Measurements from ENCODE around the gene CACNA2D3. TPM values are rescaled to one million over a fixed set of nuclear protein-coding genes. Genes with fewer than 3 reads are reported as not detected.

CACNA2D3 gene
- total RNA-seq, 1 donor from 2014 or later: 3.6 TPM

- H3K4me3 ChIP-seq: no peak overlapping the region
- intact Hi-C loops (cut with DNase I): no loop called here
- no peak for ATAC-seq
- no peak for TF ChIP-seq CTCF (IDR thresholded peaks at IDR 0.05)
- H3K9me3 ChIP-seq: no peaks in the 10 kb centered on the region
- H3K36me3 ChIP-seq: no peaks in the 10 kb centered on the region
- no peaks in the 10 kb centered on the region for H3K4me1 ChIP-seq
- DNase-seq: no peak
- no peaks in the 10 kb centered on the region for H3K27me3 ChIP-seq (ENCODE audit: low read depth)
- no peak overlapping the region for H3K27ac ChIP-seq
Observed at GRCh38 chr3:54744291-54744690, 621.9 kb downstream of the CACNA2D3 start.

- intact Hi-C loops (cut with DNase I): no loop called here
- H3K27me3 ChIP-seq (ENCODE audit: low read depth): no peaks in the 10 kb centered on the region
- ATAC-seq (no peak), DNase-seq (no peak)
- no peaks in the 10 kb centered on the region for H3K9me3 ChIP-seq
- H3K27ac ChIP-seq: no peak overlapping the region
- H3K4me1 ChIP-seq: no peaks in the 10 kb centered on the region
- H3K36me3 ChIP-seq: no peaks in the 10 kb centered on the region
- no peak for TF ChIP-seq CTCF (IDR thresholded peaks at IDR 0.05)
- H3K4me3 ChIP-seq: no peak overlapping the region
Observed at GRCh38 chr3:54745843-54746242, 623.5 kb downstream of the CACNA2D3 start.

GRCh38 chr3:54746722-54747121 is 624.4 kb downstream of the CACNA2D3 start:
- H3K36me3 ChIP-seq: no peaks in the 10 kb centered on the region
- H3K4me1 ChIP-seq: no peaks in the 10 kb centered on the region
- H3K4me3 ChIP-seq: no peak overlapping the region
- no peak for DNase-seq
- no peaks in the 10 kb centered on the region for H3K27me3 ChIP-seq (ENCODE audit: low read depth)
- no peak overlapping the region for H3K27ac ChIP-seq
- H3K9me3 ChIP-seq: no peaks in the 10 kb centered on the region
- intact Hi-C loops (cut with DNase I): no loop called here
- TF ChIP-seq CTCF (IDR thresholded peaks at IDR 0.05): no peak
- no peak for ATAC-seq

GRCh38 chr3:54755756-54756155 is 633.4 kb downstream of the CACNA2D3 start:
- no peak overlapping the region for H3K27ac ChIP-seq
- no peaks in the 10 kb centered on the region for H3K9me3 ChIP-seq
- no peak for TF ChIP-seq CTCF (IDR thresholded peaks at IDR 0.05)
- H3K4me3 ChIP-seq: no peak overlapping the region
- ATAC-seq (no peak), DNase-seq (no peak)
- H3K36me3 ChIP-seq: no peaks in the 10 kb centered on the region
- intact Hi-C loops (cut with DNase I): no loop called here
- H3K4me1 ChIP-seq: no peaks in the 10 kb centered on the region
- H3K27me3 ChIP-seq (ENCODE audit: low read depth): no peaks in the 10 kb centered on the region

- no peak for TF ChIP-seq CTCF (IDR thresholded peaks at IDR 0.05)
- Histone ChIP-seq H3K27me3 (ENCODE audit: low read depth) (no peaks in the 10 kb centered on the region), H3K9me3 (no peaks in the 10 kb centered on the region), H3K27ac (no peak overlapping the region), H3K36me3 (no peaks in the 10 kb centered on the region), H3K4me3 (no peak overlapping the region), H3K4me1 (no peaks in the 10 kb centered on the region)
- no peak for DNase-seq
- intact Hi-C loops (cut with DNase I): no loop called here
- no peak for ATAC-seq
Observed at GRCh38 chr3:54756330-54756731, 634.0 kb downstream of the CACNA2D3 start.

GRCh38 chr3:54758461-54758860 is 636.1 kb downstream of the CACNA2D3 start:
- Histone ChIP-seq H3K4me1 (no peaks in the 10 kb centered on the region), H3K36me3 (no peaks in the 10 kb centered on the region), H3K4me3 (no peak overlapping the region), H3K27ac (no peak overlapping the region), H3K9me3 (no peaks in the 10 kb centered on the region), H3K27me3 (ENCODE audit: low read depth) (no peaks in the 10 kb centered on the region)
- TF ChIP-seq CTCF (IDR thresholded peaks at IDR 0.05): no peak
- intact Hi-C loops (cut with DNase I): no loop called here
- no peak for DNase-seq
- no peak for ATAC-seq
